Smooth muscle cell (in vitro differentiated cells): ENCODE results near the gene TMEM164. TPM values are rescaled to one million over a fixed set of nuclear protein-coding genes. Genes with fewer than 3 reads are reported as not detected.

Experiments used
- DNase-seq: peaks from one replicate; lab custom pipeline; 2025; ENCODE audit not compliant: unreplicated experiment; lab: John Stamatoyannopoulos, UW
- H2AFZ ChIP-seq: fragments of 200-600 bp; sonication (generic); 2 replicates; pipeline ENCODE4 v1.6.0; 2016; ENCODE audit warnings: antibody characterized with exemption, low read depth, mild to moderate bottlenecking
- H3F3A ChIP-seq: fragments of 200-600 bp; sonication (generic); 2 replicates; pipeline ENCODE4 v1.6.0; 2017; ENCODE audit warnings: antibody characterized with exemption, low read depth
- H3K27ac ChIP-seq: fragments of 200-600 bp; sonication (generic); 2 replicates; pipeline ENCODE4 v1.5.1; 2016; ENCODE audit warnings: low read depth, mild to moderate bottlenecking
- H3K27me3 ChIP-seq: fragments of 200-600 bp; sonication (generic); 2 replicates; pipeline ENCODE4 v1.6.1; 2016; ENCODE audit warnings: low read depth, mild to moderate bottlenecking
- H3K36me3 ChIP-seq: fragments of 200-600 bp; sonication (generic); 2 replicates; pipeline ENCODE4 v1.5.1; 2016; ENCODE audit warnings: low read depth
- H3K4me1 ChIP-seq: fragments of 200-600 bp; sonication (generic); 2 replicates; pipeline ENCODE4 v1.5.1; 2016; ENCODE audit warnings: low read depth
- H3K4me2 ChIP-seq: fragments of 200-600 bp; sonication (generic); 2 replicates; pipeline ENCODE4 v1.6.0; 2016; ENCODE audit warnings: mild to moderate bottlenecking
- H3K4me3 ChIP-seq: fragments of 200-600 bp; sonication (generic); 2 replicates; pipeline ENCODE4 v1.5.1; 2016; ENCODE audit warnings: mild to moderate bottlenecking
- H3K79me2 ChIP-seq: fragments of 200-600 bp; sonication (generic); 2 replicates; pipeline ENCODE4 v1.6.0; 2016; ENCODE audit warnings: low read depth, mild to moderate bottlenecking
- H3K9ac ChIP-seq: fragments of 200-600 bp; sonication (generic); 2 replicates; pipeline ENCODE4 v1.6.0; 2016; ENCODE audit warnings: low read depth
- H3K9me3 ChIP-seq: fragments of 200-600 bp; sonication (generic); replicated peaks from 2 replicates; pipeline ENCODE4 v1.5.1; 2016; ENCODE audit warnings: low read depth
- H4K20me1 ChIP-seq: fragments of 200-600 bp; sonication (generic); 2 replicates; pipeline ENCODE4 v1.6.0; 2016; ENCODE audit warnings: low read depth
- WGBS: methylation state at CpG from one replicate; pipeline ENCODE4 v1.1.7; 2016; ENCODE audit warnings: low lambda C conversion rate; 5-methylcytosine and 5-hydroxymethylcytosine counted together
- polyA plus RNA-seq: library from polyadenylated mRNA; unstranded; fragments of >200 nt; fragmentation: Nextera tagmentation; extraction: Ambion mirVana; gene quantifications from 2 replicates; pipeline ENCODE4 v1.2.1, GENCODE V29; 2016
- total RNA-seq: library from RNA; depleted of rRNA; stranded (reverse); fragments of >200 nt; gene quantifications from 2 replicates; pipeline ENCODE4 v1.2.3, GENCODE V29; 2014
- TF ChIP-seq, protein P1 (sequence below): fragments of 200-600 bp; sonication (generic); IDR thresholded peaks from 2 replicates; pipeline ENCODE4 v1.5.1; 2017; ENCODE audit warnings: borderline replicate concordance, mild to moderate bottlenecking, antibody characterized with exemption; ENCODE audit not compliant: insufficient read depth, poor library complexity, severe bottlenecking

The TMEM164 gene
- total and polyA plus RNA-seq, 2 experiments from 2014 or later = 1.5 to 8.9 TPM

DNA sequence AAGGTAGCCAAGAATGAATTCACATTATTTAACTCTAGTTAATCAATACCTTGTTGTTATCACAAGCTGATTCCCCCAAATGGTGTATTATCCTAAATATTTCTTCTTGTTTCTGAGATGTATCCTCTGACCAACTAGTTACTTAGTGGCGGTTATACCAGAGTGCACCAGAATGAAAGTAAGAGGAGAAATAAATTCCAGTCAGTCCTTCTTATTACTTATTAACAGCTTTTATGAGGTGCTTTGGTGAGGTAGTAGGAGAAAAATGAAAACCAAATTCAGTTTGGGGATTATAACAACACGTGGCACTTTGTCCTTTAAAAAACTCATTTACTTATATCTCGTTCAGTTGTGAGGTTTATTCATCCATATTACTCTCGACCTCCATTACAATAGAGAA is 213.1 kb downstream of the TMEM164 start:
- DNase-seq = no peak
- H3K27me3 ChIP-seq = no peaks in the 10 kb centered on the region
- H3K9me3 ChIP-seq = no peaks in the 10 kb centered on the region
- 71% methylated on average over 4 of the region's 4 CpGs for WGBS
- no peak overlapping the region for H2AFZ ChIP-seq
- no peaks in the 10 kb centered on the region for H3K79me2 ChIP-seq
- H3K36me3 ChIP-seq = no peaks in the 10 kb centered on the region
- H3F3A ChIP-seq = peaks cover 4% of the 10 kb centered on the region
- TF ChIP-seq, protein P1, sequence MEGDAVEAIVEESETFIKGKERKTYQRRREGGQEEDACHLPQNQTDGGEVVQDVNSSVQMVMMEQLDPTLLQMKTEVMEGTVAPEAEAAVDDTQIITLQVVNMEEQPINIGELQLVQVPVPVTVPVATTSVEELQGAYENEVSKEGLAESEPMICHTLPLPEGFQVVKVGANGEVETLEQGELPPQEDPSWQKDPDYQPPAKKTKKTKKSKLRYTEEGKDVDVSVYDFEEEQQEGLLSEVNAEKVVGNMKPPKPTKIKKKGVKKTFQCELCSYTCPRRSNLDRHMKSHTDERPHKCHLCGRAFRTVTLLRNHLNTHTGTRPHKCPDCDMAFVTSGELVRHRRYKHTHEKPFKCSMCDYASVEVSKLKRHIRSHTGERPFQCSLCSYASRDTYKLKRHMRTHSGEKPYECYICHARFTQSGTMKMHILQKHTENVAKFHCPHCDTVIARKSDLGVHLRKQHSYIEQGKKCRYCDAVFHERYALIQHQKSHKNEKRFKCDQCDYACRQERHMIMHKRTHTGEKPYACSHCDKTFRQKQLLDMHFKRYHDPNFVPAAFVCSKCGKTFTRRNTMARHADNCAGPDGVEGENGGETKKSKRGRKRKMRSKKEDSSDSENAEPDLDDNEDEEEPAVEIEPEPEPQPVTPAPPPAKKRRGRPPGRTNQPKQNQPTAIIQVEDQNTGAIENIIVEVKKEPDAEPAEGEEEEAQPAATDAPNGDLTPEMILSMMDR = no peak
- H3K27ac ChIP-seq = no peak overlapping the region
- no peaks in the 10 kb centered on the region for H3K4me1 ChIP-seq
- H3K9ac ChIP-seq = no peak overlapping the region
- H3K4me2 ChIP-seq = no peak overlapping the region
- no peak overlapping the region for H3K4me3 ChIP-seq
- H4K20me1 ChIP-seq = no peaks in the 10 kb centered on the region

DNA sequence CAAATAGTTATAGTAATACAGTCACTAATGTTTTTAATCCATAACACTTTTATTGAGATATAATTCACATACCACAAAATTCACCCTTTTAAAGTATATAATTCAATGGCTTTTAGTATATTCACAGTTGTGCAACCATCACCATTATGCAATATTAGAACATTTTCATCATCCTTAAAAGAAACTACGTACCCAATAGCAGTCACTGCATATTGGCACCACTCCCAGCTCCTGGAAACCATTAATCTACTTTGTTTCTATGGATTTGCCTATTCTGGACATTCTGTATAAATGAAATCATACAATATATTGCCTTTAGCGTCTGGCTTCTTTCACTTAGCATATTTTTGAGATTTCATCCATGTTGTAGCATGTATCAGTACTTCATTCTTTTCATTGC is 215.7 kb downstream of the TMEM164 start:
- H3K27ac ChIP-seq = no peak overlapping the region
- no peaks in the 10 kb centered on the region for H3K79me2 ChIP-seq
- DNase-seq = no peak

DNA sequence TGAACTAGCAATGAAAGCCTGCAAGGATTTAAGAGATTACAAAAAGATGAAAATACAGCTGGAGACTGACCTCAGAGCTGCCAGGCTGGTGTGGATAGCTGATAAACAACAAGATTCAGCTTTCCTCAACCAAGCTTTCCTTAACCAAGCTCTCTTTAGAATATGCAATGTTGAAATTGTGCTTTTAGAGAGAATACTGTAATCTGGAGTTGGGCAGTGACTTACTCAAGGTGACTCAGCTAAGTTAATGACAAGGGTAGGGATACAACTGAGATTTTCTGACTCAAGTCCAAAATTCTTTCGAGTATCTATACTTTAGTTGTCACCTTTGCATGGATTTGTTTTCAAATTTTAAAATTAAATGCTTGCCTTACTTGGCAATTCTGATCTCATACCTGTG is 217.0 kb downstream of the TMEM164 start:
- peak overlapping the region; percentile 43 for H3K27ac ChIP-seq
- no peaks in the 10 kb centered on the region for H3K4me1 ChIP-seq
- TF ChIP-seq, protein P1 = no peak
- H3K9me3 ChIP-seq = no peaks in the 10 kb centered on the region
- H2AFZ ChIP-seq = no peak overlapping the region
- H3K79me2 ChIP-seq = no peaks in the 10 kb centered on the region
- H3K36me3 ChIP-seq = no peaks in the 10 kb centered on the region
- H3K4me3 ChIP-seq = no peak overlapping the region
- H4K20me1 ChIP-seq = no peaks in the 10 kb centered on the region
- DNase-seq = no peak
- WGBS = 22% methylated on average over 1 of the region's 1 CpG
- H3K27me3 ChIP-seq = no peaks in the 10 kb centered on the region
- peaks cover 4% of the 10 kb centered on the region for H3F3A ChIP-seq
- no peak overlapping the region for H3K9ac ChIP-seq
- H3K4me2 ChIP-seq = no peak overlapping the region

More for the DNA sequence above, 215.7 kb downstream of the TMEM164 start:
- TF ChIP-seq, protein P1 = no peak
- Histone ChIP-seq H3K9me3 (no peaks in the 10 kb centered on the region), H3K36me3 (no peaks in the 10 kb centered on the region), H2AFZ (no peak overlapping the region), H3K4me2 (no peak overlapping the region), H3F3A (peaks cover 4% of the 10 kb centered on the region), H3K4me3 (no peak overlapping the region), H3K27me3 (no peaks in the 10 kb centered on the region), H4K20me1 (no peaks in the 10 kb centered on the region), H3K4me1 (no peaks in the 10 kb centered on the region), H3K9ac (no peak overlapping the region)
- WGBS = 56% methylated on average over 2 of the region's 2 CpGs

DNA sequence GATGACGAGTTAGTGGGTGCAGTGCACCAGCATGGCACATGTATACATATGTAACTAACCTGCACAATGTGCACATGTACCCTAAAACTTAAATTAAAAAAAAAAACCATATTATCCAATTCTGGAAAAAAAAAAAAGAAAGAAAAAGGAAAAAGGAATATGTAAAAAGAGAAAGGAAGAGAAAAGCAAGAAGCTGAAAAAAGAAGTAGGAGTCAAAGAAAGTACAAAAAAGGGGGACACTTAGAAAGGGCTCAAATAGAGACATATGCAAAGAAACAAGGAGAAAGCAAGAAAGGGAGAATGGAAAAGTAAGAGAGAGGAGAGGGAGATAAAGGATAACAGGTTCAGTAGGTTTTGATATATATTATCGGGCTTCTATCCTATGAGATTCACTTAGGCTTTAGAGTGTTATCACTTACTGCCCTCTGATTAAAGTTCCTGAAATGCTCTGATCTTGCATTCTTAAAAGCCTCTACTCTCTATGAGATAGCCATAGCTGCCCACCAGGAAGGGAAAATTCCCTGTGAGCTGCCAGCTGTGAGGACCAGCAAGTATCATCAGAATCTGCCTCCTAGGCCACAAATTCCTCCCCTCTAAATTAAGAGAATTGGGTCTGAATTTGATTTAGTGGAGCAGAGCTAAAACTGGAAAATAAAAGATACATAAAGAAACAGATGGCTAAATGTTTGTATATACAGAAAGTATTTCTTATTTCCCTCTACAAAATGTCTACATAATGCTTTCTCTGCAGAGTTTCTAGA is 219.8 kb downstream of the TMEM164 start:
- no peaks in the 10 kb centered on the region for H3K79me2 ChIP-seq
- H3K36me3 ChIP-seq = no peaks in the 10 kb centered on the region
- no peak overlapping the region for H3K4me3 ChIP-seq
- no peak overlapping the region for H2AFZ ChIP-seq
- DNase-seq = no peak
- H3F3A ChIP-seq = peaks cover 4% of the 10 kb centered on the region
- no peaks in the 10 kb centered on the region for H4K20me1 ChIP-seq
- 67% methylated on average over 1 of the region's 2 CpGs for WGBS
- H3K4me2 ChIP-seq = no peak overlapping the region
- TF ChIP-seq, protein P1 = no peak
- H3K4me1 ChIP-seq = no peaks in the 10 kb centered on the region
- no peak overlapping the region for H3K27ac ChIP-seq
- no peaks in the 10 kb centered on the region for H3K27me3 ChIP-seq
- H3K9ac ChIP-seq = no peak overlapping the region
- no peaks in the 10 kb centered on the region for H3K9me3 ChIP-seq
